SJSA1 (cell line): ENCODE data around the gene C1QTNF6. TPM values are rescaled to one million over a fixed set of nuclear protein-coding genes. Genes with fewer than 3 reads are reported as not detected.

Source experiments
- DNase-seq, 2 experiments: peaks; one replicate each; pipeline ENCODE4 v3.0.0-alpha.2; 2015 to 2020; ENCODE audit warnings: low spot score in 2 of 2, low read depth in 1 of 2
- H3K27ac ChIP-seq: fragments of 250-450 bp; sonication (Bioruptor Pico); 2 replicates; pipeline ENCODE4 v1.5.1; 2020; ENCODE audit warnings: mild to moderate bottlenecking, moderate library complexity
- H3K27me3 ChIP-seq: fragments of 250-450 bp; sonication (Bioruptor Pico); replicated peaks from 2 replicates; pipeline ENCODE4 v1.5.1; 2020; ENCODE audit warnings: mild to moderate bottlenecking, moderate library complexity
- H3K36me3 ChIP-seq: fragments of 250-450 bp; sonication (Bioruptor Pico); 2 replicates; pipeline ENCODE4 v1.5.1; 2020; ENCODE audit warnings: mild to moderate bottlenecking
- H3K4me1 ChIP-seq: fragments of 250-450 bp; sonication (Bioruptor Pico); replicated peaks from 2 replicates; pipeline ENCODE4 v1.6.1; 2021; ENCODE audit warnings: mild to moderate bottlenecking
- H3K4me3 ChIP-seq: fragments of 250-450 bp; sonication (Bioruptor Pico); 2 replicates; pipeline ENCODE4 v1.5.1; 2020; ENCODE audit warnings: mild to moderate bottlenecking
- H3K9me3 ChIP-seq: fragments of 250-450 bp; sonication (Bioruptor Pico); replicated peaks from 2 replicates; pipeline ENCODE4 v1.5.1; 2020; ENCODE audit warnings: mild to moderate bottlenecking
- total RNA-seq: library from RNA; depleted of rRNA; stranded (reverse); fragments of >200 nt; shearing (Covaris generic); gene quantifications from 2 replicates; pipeline ENCODE4 v1.2.3, GENCODE V29; 2014

Gene C1QTNF6
- total RNA-seq, 1 experiment from 2014 or later, result 3.4 TPM

- peak in 1 of 2 experiments; percentile 60 for DNase-seq
- Histone ChIP-seq H3K36me3 (no peaks in the 10 kb centered on the region), H3K27ac (no peak overlapping the region), H3K4me1 (peaks cover 12% of the 10 kb centered on the region), H3K4me3 (no peak overlapping the region), H3K9me3 (no peaks in the 10 kb centered on the region), H3K27me3 (no peaks in the 10 kb centered on the region)
Observed at GRCh38 chr22:37145180-37146050, 42.6 kb downstream of the C1QTNF6 start.

GRCh38 chr22:37144180-37144554, 43.9 kb downstream of the C1QTNF6 start:
- no peak overlapping the region for H3K27ac ChIP-seq
- H3K36me3 ChIP-seq, result no peaks in the 10 kb centered on the region
- no peak overlapping the region for H3K4me3 ChIP-seq
- no peaks in the 10 kb centered on the region for H3K9me3 ChIP-seq
- peaks cover 12% of the 10 kb centered on the region for H3K4me1 ChIP-seq
- DNase-seq, result no peak
- no peaks in the 10 kb centered on the region for H3K27me3 ChIP-seq

GRCh38 chr22:37141971-37142370, 46.1 kb downstream of the C1QTNF6 start:
- peaks cover 4% of the 10 kb centered on the region; the same call in 1 of the 2 replicates for H3K27me3 ChIP-seq
- H3K4me1 ChIP-seq, result peaks cover 12% of the 10 kb centered on the region
- H3K27ac ChIP-seq, result no peak overlapping the region
- DNase-seq, result no peak
- H3K36me3 ChIP-seq, result no peaks in the 10 kb centered on the region
- H3K4me3 ChIP-seq, result no peak overlapping the region
- H3K9me3 ChIP-seq, result no peaks in the 10 kb centered on the region

GRCh38 chr22:37141476-37141875, 46.6 kb downstream of the C1QTNF6 start:
- H3K36me3 ChIP-seq, result no peaks in the 10 kb centered on the region
- H3K9me3 ChIP-seq, result no peaks in the 10 kb centered on the region
- peaks cover 4% of the 10 kb centered on the region; the same call in 1 of the 2 replicates for H3K27me3 ChIP-seq
- no peak overlapping the region for H3K27ac ChIP-seq
- DNase-seq, result no peak
- no peak overlapping the region for H3K4me3 ChIP-seq
- H3K4me1 ChIP-seq, result peaks cover 12% of the 10 kb centered on the region

- Histone ChIP-seq H3K27me3 (peaks cover 4% of the 10 kb centered on the region; the same call in 1 of the 2 replicates), H3K9me3 (no peaks in the 10 kb centered on the region), H3K36me3 (no peaks in the 10 kb centered on the region), H3K4me3 (no peak overlapping the region), H3K27ac (no peak overlapping the region), H3K4me1 (peaks cover 11% of the 10 kb centered on the region)
- no peak for DNase-seq
Observed at GRCh38 chr22:37140686-37141323, 47.2 kb downstream of the C1QTNF6 start.

GRCh38 chr22:37139762-37140161, 48.3 kb downstream of the C1QTNF6 start:
- no peak overlapping the region for H3K27ac ChIP-seq
- peaks cover under 1% of the 10 kb centered on the region for H3K4me1 ChIP-seq
- H3K27me3 ChIP-seq, result peaks cover 4% of the 10 kb centered on the region; the same call in 1 of the 2 replicates
- no peak for DNase-seq
- no peaks in the 10 kb centered on the region for H3K9me3 ChIP-seq
- H3K4me3 ChIP-seq, result no peak overlapping the region
- no peaks in the 10 kb centered on the region for H3K36me3 ChIP-seq

GRCh38 chr22:37138849-37139561, 49.0 kb downstream of the C1QTNF6 start:
- Histone ChIP-seq H3K27ac (no peak overlapping the region), H3K4me1 (no peaks in the 10 kb centered on the region), H3K36me3 (no peaks in the 10 kb centered on the region), H3K4me3 (no peak overlapping the region), H3K27me3 (peaks cover 4% of the 10 kb centered on the region; the same call in 1 of the 2 replicates), H3K9me3 (no peaks in the 10 kb centered on the region)
- no peak for DNase-seq

GRCh38 chr22:37137903-37138665, 50.0 kb downstream of the C1QTNF6 start:
- H3K36me3 ChIP-seq, result no peaks in the 10 kb centered on the region
- no peak overlapping the region for H3K4me3 ChIP-seq
- H3K4me1 ChIP-seq, result no peaks in the 10 kb centered on the region
- peaks cover 4% of the 10 kb centered on the region; the same call in 1 of the 2 replicates for H3K27me3 ChIP-seq
- H3K9me3 ChIP-seq, result no peaks in the 10 kb centered on the region
- no peak overlapping the region for H3K27ac ChIP-seq
- DNase-seq, result no peak

GRCh38 chr22:37137131-37137530, 50.9 kb downstream of the C1QTNF6 start:
- DNase-seq, result no peak
- Histone ChIP-seq H3K27me3 (peaks cover 4% of the 10 kb centered on the region; the same call in 1 of the 2 replicates), H3K27ac (no peak overlapping the region), H3K4me1 (no peaks in the 10 kb centered on the region), H3K36me3 (no peaks in the 10 kb centered on the region), H3K9me3 (no peaks in the 10 kb centered on the region), H3K4me3 (no peak overlapping the region)

GRCh38 chr22:37135023-37135422, 53.0 kb downstream of the C1QTNF6 start:
- H3K4me3 ChIP-seq, result no peak overlapping the region
- no peaks in the 10 kb centered on the region for H3K9me3 ChIP-seq

GRCh38 chr22:37133304-37134018, 54.6 kb downstream of the C1QTNF6 start:
- Histone ChIP-seq H3K27ac (no peak overlapping the region), H3K4me3 (no peak overlapping the region), H3K9me3 (no peaks in the 10 kb centered on the region), H3K27me3 (peaks cover 4% of the 10 kb centered on the region; the same call in 1 of the 2 replicates), H3K4me1 (no peaks in the 10 kb centered on the region), H3K36me3 (no peaks in the 10 kb centered on the region)
- no peak for DNase-seq

More at GRCh38 chr22:37135023-37135422, 53.0 kb downstream of the C1QTNF6 start:
- Histone ChIP-seq H3K27me3 (peaks cover 4% of the 10 kb centered on the region; the same call in 1 of the 2 replicates), H3K36me3 (no peaks in the 10 kb centered on the region), H3K4me1 (no peaks in the 10 kb centered on the region), H3K27ac (no peak overlapping the region)
- DNase-seq, result no peak

GRCh38 chr22:37132773-37133172, 55.3 kb downstream of the C1QTNF6 start:
- no peaks in the 10 kb centered on the region for H3K27me3 ChIP-seq
- H3K4me3 ChIP-seq, result no peak overlapping the region
- no peaks in the 10 kb centered on the region for H3K36me3 ChIP-seq
- H3K27ac ChIP-seq, result no peak overlapping the region
- DNase-seq, result no peak
- H3K9me3 ChIP-seq, result no peaks in the 10 kb centered on the region
- no peaks in the 10 kb centered on the region for H3K4me1 ChIP-seq
